CD1c-positive myeloid dendritic cell (primary cell): ENCODE results near the gene OSBPL3.

ENCODE experiments used
- DNase-seq: peaks from one replicate; pipeline ENCODE4 v3.0.0-alpha.2; 2016; ENCODE audit errors: extremely low spot score

OSBPL3 gene

DNA sequence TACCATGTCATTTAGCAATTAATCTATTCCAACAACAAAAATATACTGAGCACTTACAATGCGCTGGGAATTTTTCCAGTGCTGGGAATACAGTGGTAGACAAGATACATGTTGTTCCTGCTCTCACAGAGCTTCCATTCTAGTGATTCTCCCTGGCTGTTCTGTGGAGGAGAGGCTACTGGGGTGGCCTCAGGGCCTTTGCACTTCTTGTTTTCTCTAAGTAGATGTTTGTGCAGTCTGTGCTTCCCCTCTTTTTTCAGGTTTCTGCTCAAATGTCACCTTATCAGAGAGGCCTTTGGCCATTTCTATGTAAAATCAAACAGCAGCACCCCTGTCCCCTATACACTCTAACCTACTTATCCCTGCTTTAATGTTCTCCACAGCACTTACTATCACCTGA, 24.7 kb downstream of the OSBPL3 start:
- DNase-seq: no peak

DNA sequence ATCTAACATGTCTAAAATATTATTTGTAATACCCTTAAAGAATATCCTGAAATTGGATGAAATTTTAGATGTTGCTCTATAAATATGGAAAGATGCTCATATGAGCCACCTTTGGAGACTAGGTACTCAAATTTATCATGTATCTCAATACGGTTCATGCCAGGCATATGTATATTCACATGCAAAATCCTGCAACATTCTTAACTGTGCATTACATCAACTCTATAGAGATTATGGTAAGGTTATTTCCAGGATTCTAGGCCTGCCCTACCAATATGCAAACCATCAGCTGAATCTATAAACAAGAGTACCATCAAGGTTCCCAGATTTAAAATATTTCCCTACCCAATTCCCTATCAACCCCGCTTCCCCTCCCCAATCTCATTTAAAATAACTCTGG, 27.5 kb downstream of the OSBPL3 start:
- no peak for DNase-seq

DNA sequence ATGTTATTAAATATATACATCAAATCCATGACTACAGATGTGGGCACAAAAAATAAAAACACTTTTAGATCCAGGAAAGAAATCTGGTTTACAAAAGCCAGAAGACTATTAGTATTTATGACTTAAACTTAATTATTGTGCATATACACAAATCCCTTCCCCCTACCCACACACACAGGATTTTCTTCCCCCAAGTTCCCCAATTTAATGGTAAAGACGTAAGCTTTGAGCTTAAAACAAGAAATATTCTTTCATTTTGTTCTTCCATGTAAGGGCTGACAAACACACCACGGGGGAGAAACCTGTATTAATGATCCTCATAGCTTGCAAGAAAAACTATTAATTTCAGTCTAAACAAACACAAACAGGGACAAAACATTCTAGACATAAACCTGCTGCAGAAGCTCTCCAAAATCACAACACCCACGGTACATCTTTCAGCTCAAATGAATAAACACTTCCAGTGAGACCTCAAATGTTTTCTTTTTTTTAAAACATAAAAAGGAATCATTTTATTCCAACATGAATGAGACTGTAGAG, 28.5 kb downstream of the OSBPL3 start:
- peak; percentile 51 for DNase-seq

DNA sequence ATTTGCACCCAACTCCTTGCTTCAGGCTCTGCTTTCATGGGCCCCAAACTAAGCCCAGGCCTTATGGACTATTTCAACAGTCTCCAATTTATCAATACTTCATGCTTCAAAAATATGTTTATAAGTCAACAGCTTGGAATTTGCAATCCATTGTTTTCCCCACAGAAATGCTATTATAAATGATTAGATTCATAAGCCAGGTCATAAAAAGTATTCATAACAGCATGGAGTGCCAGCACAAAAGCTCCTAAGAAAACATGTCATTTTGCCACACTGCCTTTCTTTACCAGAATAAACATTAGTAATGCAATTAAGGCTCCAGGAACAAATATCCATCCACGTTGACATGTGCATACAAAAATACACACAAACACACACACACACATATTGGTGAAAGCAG, 30.1 kb downstream of the OSBPL3 start:
- DNase-seq: no peak

DNA sequence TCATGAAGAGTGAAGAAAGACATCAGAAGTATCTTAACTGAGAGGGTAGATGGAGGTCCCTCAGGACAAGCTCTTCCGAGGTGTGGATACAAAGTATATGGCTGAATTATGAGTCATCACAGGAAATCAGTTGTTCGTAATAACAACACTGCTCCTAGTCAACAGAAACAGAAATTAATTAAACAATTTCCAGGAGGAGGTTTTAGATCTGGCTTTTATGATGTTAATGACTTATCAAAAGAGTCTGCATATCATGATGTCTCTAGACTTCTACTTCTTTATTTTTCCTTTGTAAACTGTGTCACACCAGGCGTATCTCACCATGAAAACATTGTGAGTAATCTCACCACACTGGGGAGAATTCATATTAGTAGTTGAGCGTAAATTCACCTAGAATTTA, 31.2 kb downstream of the OSBPL3 start:
- DNase-seq: no peak

DNA sequence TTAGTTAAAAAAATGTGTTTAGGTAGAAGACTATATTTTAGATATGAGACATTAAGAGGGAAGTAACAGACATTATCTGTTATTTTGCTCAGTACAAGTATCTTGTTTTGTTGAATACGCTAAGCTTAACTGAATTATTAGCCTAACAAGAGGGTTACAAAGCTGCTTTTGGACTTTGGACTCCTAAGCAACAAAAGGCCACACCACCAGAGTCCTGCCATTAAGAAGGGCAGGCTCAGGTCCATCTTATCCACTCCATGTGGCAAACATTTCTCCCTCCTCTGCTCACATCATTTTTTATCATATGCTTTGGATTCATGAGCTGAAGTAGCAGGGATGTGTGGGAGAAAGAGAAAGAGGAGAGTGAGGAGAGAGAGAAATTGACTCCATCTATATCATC, 33.5 kb downstream of the OSBPL3 start:
- no peak for DNase-seq

DNA sequence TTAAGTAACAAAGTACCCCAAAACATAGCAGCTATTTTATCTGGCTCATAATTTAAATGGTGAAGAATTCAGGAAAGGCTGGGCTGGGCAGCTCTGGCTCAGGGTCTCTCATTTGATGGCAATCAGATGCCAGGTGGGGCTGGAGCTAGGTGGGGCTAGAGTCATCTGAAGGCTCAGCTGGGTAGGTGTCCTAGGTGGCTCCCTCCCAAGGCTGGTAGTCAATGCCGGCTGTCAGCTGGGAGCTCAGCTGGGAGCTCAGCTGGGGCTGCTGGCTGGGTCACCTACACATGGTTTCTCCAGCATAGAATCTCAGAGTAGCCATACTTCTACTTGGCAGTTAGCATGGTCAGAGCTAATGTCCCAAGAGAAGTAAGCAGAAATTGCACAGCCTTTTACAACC, 34.1 kb downstream of the OSBPL3 start:
- no peak for DNase-seq

GRCh38 chr7:24943096-24943948, 36.7 kb downstream of the OSBPL3 start:
- no peak for DNase-seq

DNA sequence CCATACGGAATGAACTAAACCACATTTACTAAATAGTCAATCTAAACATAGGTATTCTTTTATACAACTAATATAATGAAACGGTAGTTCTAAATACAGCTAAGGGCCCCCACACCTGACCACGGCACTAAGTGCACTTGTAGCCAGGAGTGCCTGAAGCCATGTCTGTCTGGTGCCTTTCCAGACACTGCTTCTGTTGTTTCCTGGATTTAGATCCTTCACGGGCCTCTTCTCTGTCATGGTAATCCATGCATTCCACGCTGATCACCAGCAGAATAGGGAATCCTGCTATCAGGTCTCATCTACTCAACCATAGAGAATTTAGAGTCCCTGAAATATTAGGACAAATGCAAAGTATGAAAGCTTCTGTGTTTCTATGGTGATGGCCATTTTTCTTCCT, 37.8 kb downstream of the OSBPL3 start:
- DNase-seq: no peak

- peak; percentile 70 for DNase-seq
These were observed 40.6 kb downstream of the OSBPL3 start for GRCh38 chr7:24939416-24939815.

DNA sequence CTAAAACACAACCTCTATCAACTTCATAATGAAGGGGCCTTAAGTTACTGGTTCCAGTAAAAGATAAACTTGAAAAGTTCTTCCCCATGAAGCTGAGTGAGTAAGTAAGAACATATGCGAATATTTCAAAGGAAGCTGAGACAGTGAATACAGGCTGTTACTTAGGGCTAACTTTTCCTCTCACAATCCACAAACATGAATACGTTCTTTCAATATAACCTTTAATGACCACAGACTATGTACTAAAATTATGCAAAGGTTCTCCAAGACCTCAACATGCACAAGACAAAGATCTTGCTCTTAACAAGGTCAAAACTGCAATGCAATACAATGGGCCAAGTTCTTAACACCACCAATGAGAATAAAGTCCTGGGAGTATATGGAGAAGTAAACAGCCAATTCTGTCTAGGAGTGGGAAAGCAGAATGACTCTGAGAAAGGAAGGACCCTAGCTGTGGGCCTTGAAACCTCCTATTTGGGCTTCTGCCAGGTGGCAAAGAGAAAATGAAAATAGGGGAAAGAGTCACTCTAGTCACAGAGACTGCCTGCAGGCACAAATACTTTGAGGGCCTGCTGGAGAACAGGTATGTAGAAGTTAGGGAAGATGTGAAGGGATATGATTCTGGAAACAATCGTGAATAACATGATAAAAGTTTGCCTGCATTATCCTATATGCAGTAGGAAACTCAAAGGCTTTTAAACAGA, 43.7 kb downstream of the OSBPL3 start:
- DNase-seq: no peak

DNA sequence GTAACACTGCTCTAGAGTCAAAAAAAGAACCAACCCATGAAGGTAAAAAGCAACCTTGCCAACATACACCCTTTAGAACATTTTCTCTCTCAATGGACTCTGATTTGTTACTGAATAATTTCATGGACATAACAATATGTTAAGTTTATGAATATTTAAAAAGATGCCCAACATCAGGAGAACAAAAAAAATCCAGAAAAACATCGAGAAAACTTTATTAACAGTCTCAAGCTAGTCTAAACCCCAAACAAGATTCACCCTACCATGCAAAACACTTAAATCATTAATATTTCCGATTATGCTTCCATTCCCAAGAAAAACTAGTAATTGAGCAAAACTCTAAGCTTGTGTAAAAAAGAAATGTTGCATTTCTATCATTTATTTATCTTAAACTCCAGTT, 46.7 kb downstream of the OSBPL3 start:
- no peak for DNase-seq

DNA sequence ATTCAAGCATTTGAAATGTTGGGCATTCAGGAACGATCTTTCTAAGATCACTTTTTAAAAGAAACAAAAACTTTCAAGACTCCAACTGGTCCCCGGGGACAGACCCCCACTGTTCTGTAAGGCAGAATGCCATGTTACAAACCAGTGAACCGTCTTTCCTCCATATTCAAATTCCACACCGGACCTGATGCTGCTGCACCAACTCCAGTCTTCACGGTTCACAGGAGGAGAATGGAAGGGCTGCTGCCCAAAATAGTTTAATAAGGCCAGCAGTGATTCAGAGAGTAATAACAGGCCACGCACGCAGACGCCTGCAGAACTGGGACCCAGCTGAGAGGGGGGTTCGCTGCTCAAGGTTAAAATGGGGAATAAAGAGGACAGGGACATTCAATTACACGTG, 47.2 kb downstream of the OSBPL3 start:
- DNase-seq: no peak

- no peak for DNase-seq
These were observed 47.6 kb downstream of the OSBPL3 start for GRCh38 chr7:24932389-24932788.

GRCh38 chr7:24931844-24932243, 48.1 kb downstream of the OSBPL3 start:
- DNase-seq: no peak

GRCh38 chr7:24930856-24931255, 49.1 kb downstream of the OSBPL3 start:
- DNase-seq: no peak

- no peak for DNase-seq
These were observed 53.1 kb downstream of the OSBPL3 start for GRCh38 chr7:24926623-24927524.

DNA sequence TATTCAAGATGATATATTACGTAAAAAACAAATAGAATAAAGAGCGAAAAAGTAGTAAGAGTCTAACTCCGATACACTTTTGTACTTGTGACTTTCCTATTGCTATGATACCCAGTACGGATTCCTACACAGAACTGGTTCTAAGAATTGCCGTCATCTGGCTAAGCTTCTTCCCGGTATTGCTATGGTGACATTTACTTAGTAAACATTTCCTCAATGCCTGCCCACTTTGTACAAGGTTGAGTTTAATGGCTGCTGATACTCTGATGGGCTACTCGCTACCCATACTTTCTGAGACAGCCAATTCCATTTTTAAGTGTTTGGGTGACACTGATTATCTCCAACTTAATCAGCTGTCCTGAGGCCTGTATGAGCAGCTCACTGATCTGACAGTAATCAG, 55.6 kb downstream of the OSBPL3 start:
- DNase-seq: peak; percentile 24

GRCh38 chr7:24923172-24923865, 56.7 kb downstream of the OSBPL3 start:
- DNase-seq: no peak

GRCh38 chr7:24922099-24922773, 57.7 kb downstream of the OSBPL3 start:
- DNase-seq: no peak

GRCh38 chr7:24921362-24921679, 58.7 kb downstream of the OSBPL3 start:
- DNase-seq: no peak
